ENCODE results near the gene MYO5B.
"Not testable (repeated sequence)": the region's sequence is repeated elsewhere in the genome, so short reads cannot be mapped to it uniquely, and the experiment has no call there.

Gene MYO5B

GRCh38 chr18:49814147-49814499 lies 380.8 kb downstream of the MYO5B start:
- DNase-seq, result peak; percentile 83

GRCh38 chr18:49813319-49814146 lies 381.4 kb downstream of the MYO5B start, which contains the start of gene ACAA2:
Gene ACAA2 (minus strand): TSS chr18:49813533. CDS start chr18:49813484, 49 bp downstream.
- peak; percentile 87 for DNase-seq

DNA sequence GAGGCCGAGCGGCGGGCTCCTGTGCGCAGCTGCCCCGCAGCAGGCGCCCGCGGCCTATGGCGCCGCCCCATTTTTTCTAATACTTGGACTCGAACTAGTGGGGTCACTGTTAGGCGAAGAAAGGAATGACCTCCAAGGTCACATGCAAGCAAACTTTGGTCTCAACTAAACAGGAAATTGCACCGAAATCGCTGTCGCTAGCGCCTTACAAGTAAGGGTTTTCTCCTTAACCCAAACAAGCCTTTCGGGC lies 382.0 kb downstream of the MYO5B start:
- DNase-seq, result peak; percentile 66

GRCh38 chr18:49812286-49813068 lies 382.5 kb downstream of the MYO5B start:
- no peak for DNase-seq

DNA sequence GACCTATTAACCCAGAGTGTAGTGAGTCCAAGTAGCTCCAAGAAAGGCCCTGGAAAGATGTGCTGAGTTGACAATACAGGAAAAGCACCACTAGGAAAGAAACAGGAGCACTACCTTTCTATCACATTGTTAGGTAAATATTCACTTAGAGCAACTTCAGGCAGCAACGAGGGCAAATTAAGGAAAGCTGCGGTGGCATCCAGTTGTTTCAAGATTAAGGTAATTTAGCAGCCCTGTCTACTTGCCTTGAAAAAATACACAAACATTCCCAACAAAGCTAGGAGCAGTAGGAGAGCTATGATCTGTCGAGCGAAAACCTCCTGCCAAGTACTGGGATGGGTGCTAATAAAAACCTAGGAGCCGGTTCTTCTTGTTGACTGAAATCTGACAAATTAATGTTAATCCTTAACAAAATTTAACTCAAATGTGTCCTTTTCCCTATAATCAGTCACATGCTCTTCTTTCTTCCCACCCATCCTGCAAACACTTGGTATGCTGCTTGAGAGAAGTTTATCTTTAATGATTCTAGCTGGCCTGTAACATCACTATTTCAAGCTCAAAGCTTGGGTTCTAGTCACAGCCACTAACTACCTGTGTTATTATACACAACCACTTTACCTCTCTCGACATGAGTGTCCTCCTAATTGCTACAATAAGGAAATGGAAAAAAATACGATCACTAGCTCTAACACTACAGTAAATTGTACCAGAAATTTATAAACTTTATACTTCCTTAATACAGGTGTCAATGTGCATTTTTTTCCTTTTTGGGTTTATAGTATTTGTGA lies 383.6 kb downstream of the MYO5B start:
- no peak for DNase-seq

DNA sequence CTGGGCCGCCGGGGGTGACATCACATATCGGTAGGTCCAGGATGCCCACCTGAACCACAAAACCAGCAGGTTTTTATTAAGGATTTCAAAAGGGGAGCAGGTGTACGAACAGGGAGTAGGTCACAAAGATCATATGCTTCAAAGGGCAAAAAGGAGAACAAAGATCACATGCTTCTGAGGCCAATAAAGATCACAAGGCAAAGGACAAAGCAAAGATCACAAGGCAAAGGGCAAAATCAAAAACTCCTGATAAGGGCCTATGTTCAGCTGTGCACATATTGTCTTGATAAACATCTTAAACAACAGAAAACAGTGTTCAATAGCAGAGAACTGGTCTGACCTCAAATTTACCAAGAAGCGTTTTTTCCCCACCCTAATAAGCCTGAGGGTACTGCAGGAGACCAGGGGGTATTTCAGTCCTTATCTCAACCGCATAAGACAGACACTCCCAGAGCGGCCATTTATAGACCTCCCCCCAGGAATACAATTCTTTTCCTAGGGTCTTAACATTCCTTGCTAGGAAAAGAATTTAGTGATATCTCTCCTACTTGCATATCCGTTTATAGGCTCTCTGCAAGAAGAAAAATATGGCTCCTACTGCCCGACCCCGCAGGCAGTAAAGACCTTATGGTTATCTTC lies 386.3 kb downstream of the MYO5B start:
- DNase-seq, result not testable (repeated sequence)

DNA sequence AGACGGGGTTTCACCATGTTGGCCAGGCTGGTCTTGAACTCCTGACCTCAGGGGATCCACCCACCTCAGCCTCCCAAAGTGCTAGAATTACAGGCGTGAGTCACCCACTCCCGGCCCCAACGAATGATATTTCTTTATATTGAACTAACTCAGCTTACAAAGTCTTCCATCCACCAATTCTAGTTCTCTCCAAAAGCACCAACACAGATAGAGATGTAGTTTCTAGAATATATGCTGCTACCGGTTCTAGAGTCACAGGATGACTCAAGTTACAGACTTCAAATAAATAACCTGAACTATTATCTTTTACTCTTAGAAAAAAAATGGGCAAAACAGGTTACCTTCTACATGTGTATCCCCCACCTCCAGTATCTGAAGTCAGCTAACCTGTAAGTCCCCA lies 390.9 kb downstream of the MYO5B start:
- no peak for DNase-seq

GRCh38 chr18:49802623-49803022 lies 392.3 kb downstream of the MYO5B start:
- no peak for DNase-seq

DNA sequence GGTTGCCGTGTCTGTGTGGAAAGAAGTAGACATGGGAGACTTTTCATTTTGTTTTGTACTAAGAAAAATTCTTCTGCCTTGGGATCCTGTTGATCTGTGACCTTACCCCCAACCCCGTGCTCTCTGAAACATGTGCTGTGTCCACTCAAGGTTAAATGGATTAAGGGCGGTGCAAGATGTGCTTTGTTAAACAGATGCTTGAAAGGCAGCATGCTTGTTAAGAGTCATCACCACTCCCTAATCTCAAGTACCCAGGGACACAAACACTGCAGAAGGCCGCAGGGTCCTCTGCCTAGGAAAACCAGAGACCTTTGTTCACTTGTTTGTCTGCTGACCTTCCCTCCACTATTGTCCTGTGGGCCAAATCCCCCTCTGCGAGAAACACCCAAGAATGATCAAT lies 394.5 kb downstream of the MYO5B start:
- DNase-seq, result not testable (repeated sequence)

DNA sequence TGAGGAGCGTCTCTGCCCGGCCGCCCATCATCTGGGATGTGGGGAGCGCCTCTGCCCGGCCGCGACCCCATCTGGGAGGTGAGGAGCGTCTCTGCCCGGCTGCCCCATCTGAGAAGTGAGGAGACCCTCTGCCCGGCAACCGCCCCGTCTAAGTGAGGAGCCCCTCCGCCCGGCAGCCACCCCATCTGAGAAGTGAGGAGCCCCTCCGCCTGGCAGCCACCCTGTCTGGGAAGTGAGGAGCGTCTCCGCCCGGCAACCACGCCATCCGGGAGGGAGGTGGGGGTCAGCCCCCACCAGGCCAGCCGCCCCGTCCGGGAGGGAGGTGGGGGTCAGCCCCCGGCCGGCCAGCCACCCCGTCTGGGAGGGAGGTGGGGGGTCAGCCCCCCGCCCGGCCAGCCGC lies 395.1 kb downstream of the MYO5B start:
- DNase-seq, result not testable (repeated sequence)

DNA sequence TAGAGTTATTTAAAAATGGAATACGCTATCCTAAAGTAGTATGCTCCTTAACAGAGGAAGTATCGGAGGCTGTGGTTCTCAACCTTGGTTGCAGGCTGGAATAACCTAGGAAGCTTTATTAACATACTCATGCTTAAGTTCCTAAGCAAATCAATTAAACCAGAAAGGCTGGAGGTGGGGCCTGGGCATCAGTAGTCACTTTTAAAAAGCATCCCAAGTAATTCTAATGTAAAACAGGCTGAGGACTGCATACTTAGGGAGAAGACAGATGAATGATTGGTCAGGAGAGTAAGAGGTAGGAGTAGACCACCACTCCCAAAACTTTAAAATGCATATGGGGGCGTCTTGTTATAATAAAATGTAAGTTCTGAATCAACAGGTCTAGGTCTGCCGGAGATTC lies 396.9 kb downstream of the MYO5B start:
- no peak for DNase-seq

DNA sequence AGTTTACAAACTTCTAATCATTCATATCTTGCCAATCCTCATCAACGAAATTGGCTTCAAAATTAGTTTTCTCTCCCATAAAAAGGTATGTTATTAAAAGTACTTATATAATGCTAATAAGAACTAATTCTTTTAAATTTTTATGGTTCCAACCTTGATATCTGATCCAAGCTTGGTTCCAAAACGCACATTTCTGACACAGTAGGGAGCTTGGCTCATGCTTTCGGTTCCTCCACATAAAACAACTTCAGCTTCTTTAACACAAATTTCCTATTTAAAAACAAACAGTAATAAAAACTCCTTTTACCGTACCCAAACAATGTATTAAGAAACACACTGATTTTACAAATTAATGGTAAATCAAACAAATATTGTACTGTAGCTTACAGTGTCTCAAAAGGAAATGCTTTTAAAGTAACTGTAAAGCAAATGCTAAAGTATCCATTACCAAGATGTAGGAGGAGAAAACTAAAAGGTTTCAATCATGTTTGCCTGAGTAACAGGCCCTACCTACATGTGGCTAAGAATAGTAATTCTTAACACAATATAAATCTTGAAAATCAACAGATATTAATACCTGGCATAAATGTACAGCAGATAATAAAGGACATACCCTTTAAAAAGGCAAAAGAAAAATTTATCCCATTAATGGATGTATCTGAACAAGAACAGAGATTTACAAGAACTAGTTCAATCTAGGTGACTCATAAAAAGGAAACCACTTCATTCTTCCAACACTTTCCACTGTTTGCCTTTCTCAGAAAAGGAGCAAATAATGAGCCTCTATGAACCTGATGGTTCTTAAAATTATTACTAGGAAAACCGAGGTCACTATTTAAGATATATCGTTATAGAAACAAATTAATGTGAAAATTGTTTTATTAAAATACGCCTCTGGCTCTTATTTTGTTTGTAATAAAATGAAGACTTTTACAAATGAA lies 399.1 kb downstream of the MYO5B start:
- no peak for DNase-seq

- no peak for DNase-seq
These were observed 400.2 kb downstream of the MYO5B start for GRCh38 chr18:49794743-49795142.

DNA sequence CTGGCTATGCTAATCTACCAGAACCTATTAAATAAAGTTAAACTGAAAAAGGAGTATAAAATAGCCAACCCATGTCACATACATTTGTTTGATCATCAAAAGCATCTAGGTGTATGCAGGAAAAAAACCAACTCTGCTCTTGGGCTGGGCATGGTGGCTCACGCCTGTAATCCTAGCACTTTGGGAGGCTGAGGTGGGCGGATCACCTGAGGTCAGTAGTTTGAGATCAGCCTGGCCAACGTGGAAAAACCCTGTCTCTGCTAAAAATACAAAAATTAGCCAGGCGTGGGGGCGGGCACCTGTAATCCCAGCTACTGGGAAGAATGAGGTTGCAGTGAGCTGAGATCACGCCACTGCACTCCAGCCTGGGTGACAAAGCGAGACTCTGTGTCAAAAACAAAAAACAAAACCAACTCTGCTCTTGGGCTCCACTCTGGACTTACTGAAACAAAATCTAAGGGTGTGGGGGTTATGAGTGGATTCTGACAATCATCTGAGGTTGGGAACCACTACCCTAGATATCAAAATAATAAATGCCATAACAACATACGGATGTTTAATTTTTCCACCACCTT lies 405.3 kb downstream of the MYO5B start:
- DNase-seq, result not testable (repeated sequence)

- DNase-seq, result peak; percentile 39
These were observed 406.5 kb downstream of the MYO5B start for GRCh38 chr18:49788327-49788898.

- DNase-seq, result no peak
These were observed 408.8 kb downstream of the MYO5B start for GRCh38 chr18:49786019-49786720.

DNA sequence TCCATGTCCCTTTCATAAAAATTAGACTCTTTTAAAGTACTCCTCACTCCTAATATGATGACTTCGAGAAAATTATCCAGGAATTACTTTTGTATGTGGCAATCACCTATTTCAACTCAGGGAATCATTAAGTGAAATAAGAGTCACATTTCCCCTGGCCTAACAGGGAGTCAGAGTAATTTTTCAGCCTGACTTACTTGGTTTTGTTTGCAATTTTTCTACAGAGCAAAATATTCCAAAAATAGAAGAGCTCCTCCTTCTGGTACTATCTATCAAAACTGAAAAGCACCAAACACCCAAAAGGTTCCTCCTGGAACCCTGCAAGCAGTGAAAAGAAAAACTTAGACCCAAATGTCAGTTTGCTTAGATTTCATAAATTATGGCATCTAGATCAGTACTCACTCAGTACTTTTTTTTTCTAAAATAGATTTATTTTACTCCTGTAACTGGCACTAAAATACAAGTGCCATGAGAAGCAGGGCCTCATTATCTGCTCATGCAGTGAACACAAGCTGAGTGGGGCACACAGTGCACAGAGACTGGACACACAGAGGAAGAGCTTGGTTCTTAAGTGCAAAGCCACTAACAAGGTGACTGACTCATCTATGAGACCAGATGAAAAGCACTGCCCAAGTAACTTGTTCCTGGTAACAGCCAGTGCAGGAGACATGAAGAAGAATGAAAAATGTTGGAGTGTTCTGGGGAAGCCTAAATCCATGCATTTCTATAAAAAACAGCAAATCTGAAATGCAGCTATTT lies 410.3 kb downstream of the MYO5B start:
- DNase-seq, result peak; percentile 19

DNA sequence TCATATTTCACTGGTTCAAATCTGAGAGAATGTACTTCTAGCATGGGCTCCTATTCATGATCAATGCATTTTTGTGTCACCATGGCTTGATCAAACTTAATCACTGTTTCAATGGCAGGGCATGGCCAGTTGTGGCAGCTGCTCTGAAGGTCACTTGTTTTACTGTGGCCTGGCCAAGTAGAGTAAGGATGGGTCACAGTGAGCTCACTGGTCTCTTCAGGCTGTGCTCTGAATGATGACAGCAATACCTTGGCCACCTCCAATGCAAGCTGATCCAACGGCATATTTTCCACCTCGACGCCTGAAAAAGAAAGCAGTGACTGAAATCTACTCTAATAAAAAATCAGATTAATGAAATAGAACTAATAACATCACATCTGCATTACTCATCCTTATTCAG lies 411.3 kb downstream of the MYO5B start:
- DNase-seq, result not testable (repeated sequence)

DNA sequence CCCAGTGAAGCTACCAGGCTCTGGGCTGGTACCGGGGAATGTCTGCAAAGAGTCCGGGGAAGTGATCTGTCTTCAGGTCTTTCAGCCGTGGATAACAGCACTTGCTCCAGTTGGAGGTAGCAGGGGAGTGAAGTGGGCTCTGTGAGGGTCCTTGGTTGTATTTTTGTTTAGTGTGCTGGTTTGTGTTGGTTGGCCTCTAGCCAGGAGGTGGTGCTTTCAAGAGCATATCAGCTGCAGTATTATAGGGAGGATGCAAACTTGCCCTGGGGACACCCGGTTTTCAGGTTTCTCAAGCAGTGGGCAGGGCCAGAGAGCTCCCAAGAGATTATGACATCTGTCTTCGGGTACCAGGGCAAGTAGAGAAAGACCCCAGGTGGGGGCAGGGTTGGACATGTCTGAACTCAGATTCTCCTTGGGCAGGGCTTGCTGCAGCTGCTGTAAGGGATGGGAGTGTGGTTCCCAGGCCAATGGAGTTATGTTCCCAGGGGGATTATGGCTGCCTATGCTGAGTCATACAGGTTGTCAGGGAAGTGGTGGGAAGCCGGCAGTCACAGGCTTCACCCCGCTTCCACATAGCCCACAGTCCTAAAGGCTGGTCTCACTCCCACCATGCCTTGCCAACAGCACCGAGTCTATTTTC lies 416.0 kb downstream of the MYO5B start:
- no peak for DNase-seq

Data from OCI-M1 (cell line).